VCaP (cell line): Measurements from ENCODE around the gene LRRC1.

Experiments
- H3K27ac ChIP-seq: fragments of 450-650 bp; 2 replicates; pipeline ENCODE4 v1.5.1; 2017
- CTCF ChIP-seq: fragments of 450-650 bp; conservative IDR thresholded peaks from 2 replicates; pipeline ENCODE4 v1.5.1; 2017; ENCODE audit warnings: mild to moderate bottlenecking, moderate library complexity

Gene LRRC1

DNA sequence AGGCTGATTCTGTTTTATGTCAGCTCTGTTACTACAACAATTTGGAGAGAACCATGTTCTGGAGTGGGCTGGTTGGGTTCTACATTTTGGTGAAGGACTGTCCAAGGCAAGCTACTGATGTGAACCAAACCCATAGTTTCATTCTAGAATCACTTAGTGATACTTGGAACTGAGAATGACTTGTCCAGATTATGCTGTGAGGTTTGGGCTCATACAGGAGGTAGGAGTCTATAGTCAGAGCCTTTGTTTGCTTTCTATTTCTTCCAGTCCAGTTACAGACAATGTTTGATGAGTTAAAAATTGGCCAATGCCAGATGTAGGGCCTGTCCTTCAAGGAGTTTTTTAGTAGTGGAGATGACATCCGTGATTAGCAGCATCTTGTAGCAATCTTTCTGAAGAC lies 97.9 kb downstream of the LRRC1 start:
- TF ChIP-seq CTCF = no peak

DNA sequence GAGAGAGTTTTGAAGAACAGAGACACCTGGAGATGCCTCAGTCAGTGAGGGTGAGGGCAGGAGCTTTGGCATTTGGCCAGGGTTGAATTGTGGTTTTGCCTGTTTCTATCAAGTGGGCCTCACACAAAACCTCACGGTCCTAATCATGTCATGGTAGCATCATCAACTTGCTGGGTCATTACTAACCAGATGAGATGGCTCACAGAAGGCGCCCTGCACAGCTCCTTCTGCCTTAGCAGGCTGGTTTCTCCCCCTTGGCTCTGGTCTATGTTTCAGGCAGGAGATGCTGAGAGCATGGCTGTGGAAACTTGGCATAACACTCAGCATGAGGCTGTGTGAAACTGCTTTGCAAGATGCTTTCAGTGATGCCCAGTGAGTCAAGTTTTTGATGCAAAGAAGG lies 99.3 kb downstream of the LRRC1 start:
- no peak overlapping the region for H3K27ac ChIP-seq
- no peak for TF ChIP-seq CTCF

More for the DNA sequence above, 97.9 kb downstream of the LRRC1 start:
- no peak overlapping the region for H3K27ac ChIP-seq

DNA sequence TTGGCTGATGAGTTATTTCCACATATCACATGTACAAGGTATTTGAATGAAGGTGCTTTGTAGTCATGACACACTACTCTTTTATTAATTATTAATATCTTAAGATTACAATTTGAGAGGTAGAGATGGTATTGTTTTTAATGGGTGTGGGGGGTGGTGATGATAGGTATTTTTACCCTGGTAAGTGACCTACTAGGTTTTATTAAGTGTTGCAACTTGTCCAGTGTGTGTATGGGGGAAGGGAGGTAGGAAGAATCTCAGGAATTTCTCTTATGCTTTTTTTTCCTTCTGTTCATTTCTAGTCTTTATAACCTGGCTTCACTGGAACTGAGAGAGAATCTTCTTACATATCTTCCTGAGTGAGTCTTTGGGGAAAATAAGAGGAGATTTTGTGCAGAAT lies 101.4 kb downstream of the LRRC1 start:
- no peak for TF ChIP-seq CTCF
- H3K27ac ChIP-seq = no peak overlapping the region

GRCh38 chr6:53898026-53898795 lies 103.4 kb downstream of the LRRC1 start:
- no peak overlapping the region for H3K27ac ChIP-seq
- TF ChIP-seq CTCF = no peak

DNA sequence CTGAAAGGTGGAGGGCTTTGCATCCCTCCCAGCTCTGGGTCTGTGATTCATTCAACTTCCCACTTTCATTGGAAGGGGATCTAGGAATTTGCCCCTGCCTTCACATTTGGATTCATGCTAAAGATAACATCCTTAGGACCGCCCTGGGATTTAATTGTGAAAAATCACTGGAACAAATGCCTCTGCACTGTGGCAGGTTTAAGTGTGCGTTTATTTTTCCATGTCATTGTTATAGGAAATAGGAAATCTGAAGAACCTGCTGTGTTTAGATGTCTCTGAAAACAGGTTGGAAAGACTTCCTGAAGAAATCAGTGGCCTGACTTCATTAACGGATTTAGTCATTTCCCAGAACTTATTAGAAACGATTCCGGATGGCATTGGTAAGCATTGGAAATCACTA lies 104.7 kb downstream of the LRRC1 start:
- no peak overlapping the region for H3K27ac ChIP-seq
- TF ChIP-seq CTCF = no peak

GRCh38 chr6:53903357-53903756 lies 108.6 kb downstream of the LRRC1 start:
- no peak overlapping the region for H3K27ac ChIP-seq
- TF ChIP-seq CTCF = no peak

GRCh38 chr6:53906103-53906502 lies 111.3 kb downstream of the LRRC1 start:
- TF ChIP-seq CTCF = no peak
- no peak overlapping the region for H3K27ac ChIP-seq
